Activated T-cell treated with anti-CD3 and anti-CD28 coated beads, Interleukin-2, amount 50 U/mL, for 48 hours (primary cell): Measurements from ENCODE around the gene SAP130.

Source experiments
- DNase-seq, 2 experiments: peaks; one replicate each; pipeline ENCODE4 v3.0.0-alpha.2; 2020

The SAP130 gene

DNA sequence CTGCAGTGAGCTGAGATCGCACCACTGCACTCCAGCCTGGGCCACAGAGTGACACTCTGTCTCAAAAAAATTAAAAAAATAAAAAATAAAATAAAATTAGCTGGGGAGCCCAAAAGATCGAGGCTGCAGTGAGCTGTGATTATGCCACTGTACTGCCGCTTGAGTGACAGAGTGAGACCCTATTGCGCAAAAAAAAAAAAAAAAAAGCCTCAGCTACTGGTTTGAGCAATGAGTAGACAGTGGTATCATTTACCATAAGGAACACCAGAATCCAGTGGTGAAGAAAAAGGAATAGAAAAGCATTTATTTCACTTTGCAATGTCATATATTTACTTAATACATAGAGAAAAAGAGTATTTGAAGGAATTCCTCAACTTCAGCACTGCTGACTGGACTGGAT, 3.0 kb downstream of the SAP130 start:
- DNase-seq: no peak

DNA sequence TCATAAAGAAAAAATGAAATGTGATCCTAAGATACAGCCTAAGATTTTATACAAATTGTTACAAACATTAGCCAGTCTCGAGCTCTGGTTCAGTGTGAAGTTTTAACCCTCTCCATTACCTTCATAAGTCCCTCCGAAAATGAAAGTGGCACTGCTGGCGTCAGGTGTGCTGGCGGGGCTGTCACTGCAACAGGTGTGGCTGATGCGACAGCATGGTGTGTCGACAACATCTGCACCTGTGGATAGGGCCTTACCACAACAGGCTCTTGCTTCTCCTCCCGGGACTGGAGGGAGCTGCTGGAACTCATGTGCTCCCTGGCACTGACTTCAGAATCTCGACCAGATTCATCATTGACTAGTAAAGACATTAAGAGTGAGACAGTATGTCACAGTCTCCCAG, 10.3 kb downstream of the SAP130 start:
- no peak for DNase-seq

DNA sequence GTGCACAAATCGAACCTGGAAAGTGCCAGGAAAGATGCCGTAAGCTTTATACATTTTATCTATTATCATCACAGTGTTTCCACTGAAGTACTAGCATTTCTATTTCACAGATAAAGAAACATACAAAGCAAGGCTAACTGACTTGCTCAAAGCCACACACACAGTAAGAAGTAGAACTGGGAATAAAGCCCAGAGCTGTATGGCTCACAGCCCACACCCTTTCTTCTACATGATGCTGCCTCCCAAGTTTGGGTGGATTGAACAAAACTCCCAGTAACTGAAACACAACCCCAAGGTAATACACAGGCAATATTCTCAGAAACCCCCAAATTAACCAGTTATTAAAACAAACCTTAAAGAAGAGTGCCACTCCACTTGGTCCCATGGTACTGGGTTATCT, 11.2 kb downstream of the SAP130 start:
- no peak for DNase-seq

DNA sequence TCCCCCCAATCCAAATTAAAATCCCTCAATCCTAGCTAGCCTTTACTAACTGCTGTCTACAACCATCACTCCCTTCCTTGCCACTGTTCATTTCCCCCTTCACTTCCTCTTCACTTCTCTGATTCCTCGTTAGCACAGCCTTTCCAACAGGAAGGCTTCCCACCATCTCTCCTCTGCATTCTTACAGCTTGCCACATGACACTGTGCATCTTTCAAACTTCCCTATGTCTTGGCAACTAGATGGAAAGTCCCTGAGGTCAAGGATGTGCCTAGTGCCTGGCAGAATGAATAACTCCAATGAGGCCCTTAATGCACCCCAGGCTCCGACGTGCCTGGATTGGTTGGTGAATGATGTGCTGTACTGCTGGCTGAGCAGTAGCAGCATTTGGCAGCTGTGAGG, 15.2 kb downstream of the SAP130 start:
- no peak for DNase-seq

DNA sequence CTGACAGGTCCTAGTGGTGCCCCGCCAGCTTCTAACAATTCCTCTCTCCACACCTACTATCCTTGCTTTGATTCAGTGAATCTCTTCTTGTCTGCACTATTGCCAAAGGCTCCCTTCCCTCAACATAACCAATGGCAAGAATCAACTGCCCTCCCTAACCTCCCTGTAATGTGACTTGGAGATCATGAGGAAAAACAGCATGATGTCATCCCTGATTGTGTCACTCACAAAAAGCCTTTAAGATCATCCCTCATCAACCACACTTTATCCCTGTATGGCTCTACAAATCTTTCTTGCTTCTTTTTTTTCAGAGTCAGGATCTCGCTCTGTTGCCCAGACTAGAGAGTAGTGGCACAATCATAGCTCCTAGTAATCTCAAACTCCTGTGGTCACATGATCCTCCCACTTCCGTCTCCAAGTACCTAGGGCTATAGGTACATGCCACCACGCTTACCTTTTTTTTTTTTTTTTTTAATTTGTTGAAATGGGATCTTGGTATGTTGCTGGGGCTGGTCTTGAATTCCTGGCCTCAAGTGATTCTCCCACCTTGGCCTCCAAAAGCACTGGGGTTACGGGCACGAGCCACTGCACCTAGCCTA, 19.7 kb downstream of the SAP130 start:
- DNase-seq: no peak

DNA sequence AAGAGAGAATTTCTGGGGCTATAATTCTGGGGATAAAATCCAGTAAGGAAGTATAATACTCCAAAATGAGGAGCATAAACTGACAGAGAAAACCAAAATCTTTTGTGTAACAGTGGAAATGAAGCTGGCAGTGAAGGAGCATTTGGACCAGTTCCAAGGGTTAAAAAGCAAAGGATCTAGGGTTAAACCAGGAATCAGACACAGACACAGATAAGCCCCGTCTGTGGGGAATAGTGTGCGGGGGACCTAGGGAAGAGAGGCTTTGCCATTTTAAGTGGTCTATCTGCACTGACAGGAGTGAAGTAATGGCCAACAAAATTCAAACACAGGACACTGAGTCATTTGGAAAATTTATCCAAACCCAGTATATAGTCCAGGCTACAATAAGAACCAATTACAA, 23.4 kb downstream of the SAP130 start:
- no peak for DNase-seq

DNA sequence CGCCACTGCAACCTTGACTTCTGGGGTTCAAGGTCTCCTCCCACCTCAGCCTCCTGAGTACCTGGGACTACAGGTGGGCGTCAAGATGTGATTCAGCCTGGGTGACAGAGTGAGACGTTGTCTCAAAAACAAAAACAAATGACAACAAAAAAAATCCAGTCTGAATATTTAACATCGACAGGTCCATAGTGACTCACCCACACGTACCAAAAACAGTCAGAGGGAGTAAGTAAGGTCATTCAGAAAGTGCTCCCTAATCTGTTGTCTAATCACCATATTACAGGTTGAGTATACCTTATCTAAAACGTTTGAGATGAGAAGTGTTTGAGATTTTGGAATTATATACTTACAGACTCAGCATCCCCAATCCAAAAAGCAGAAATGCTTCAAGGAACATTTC, 24.4 kb downstream of the SAP130 start:
- DNase-seq: no peak

DNA sequence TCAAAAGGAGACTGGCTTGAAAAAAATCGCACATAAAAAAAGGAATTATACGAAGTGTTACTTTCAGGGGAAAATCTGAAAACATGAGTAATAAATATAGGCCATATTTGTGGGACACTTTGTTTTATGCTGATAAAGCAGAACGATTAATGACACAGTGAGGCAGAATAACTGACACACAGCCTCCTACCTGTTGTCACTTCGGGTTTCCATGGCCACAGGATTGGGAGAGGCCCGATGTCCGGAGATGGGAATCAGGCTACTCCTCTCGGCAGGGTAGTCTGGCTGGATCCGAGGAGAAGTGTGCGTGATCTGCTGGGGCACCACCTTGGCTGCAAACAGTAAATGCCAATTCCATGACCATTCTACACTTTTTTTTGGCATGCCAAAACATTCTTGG, 31.7 kb downstream of the SAP130 start:
- DNase-seq: no peak

DNA sequence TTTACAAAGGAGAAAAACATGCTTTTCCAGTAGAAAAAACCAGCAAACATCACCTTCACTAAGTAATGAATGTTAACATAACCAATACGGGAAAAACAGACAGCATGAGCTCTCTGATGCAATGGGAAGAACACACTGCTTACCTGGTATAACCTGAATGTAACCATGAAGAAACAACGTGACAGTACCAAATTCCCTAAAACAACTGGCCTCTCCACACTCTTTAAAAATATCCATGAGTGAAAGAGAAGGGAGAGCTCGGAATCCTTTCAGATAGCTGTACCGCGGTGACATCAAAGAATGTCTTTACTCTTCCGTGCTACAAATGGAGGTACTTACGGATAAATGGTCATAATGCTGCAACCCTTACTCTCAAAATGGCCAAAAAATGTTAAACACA, 32.1 kb downstream of the SAP130 start:
- DNase-seq: no peak

DNA sequence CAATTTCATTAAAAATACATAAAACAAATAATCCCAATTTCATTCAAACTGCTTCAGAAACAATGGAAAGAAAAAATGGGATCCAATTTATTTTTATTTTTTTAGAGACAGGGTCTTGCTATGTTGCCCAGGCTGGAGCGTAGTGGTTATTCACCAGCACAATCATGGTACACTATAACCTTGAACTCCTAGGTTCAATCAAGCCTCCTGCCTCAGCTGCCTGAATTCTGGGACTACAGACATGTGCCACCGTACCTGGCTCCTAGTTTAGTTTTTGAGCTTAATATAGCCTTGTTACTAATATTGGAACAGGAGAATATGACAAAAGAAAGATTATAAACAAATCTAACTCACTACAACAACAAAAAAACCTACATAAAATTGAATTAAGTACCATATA, 34.2 kb downstream of the SAP130 start:
- DNase-seq: no peak

DNA sequence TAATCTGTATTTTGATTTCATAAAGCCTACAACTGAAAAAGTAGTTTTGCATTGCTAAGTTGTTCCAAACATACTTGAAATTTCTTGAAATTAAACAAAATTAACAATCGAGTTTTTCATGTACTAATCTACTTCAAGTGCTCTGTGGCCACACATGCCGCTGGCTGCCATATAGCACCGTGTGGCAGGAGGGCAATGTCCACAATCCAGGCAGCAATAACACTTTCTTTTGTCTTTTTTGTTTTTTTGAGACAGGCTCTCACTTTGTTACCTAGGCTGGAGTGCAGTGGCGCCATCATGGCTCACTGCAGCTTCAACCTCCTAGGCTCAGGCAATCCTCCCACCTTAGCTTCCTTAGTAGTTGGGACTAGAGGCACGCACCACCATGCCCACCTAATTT, 36.1 kb downstream of the SAP130 start:
- DNase-seq: no peak

DNA sequence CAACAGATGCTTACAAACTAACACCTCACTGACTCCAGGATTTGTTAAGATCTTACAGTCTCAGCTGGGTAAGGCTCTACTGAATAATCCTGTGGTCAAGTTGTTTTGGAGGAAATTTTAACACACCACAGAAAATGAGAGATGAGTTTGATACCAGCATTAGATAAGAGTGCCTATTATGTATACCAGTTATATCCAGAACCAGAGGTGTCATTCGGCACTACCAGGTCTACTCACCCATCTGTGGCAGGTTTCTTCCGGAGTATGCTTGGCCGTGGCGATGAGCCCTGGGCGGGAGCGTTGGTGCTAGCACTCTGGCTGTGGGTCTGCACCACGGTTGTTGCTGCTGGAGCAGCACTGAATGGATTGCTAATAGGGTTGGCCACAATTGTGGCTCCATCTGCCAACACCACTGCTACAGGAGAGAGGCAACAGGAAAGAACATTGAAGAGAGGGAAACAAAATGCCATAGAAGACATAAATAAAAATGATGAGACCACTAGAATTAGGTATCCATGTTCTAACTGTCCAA, 41.2 kb downstream of the SAP130 start:
- no peak for DNase-seq

DNA sequence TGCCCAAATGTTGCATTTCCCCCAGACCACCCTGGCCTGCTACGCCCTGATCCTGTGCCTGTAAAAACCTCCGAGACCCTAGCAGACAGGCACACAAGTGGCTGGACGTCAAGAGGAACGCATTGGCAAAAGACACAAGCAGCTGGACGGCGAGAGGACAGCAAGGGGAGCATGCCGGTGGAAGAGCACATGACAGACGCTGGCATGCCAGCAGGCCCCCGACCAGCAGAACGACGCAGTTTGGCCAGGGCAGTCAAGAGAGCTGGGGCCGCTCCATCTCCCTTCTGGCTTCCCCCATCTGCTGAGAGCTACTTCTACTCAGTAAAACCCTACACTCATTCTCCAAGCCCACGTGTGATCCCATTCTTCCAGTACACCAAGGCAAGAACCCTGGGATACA, 42.1 kb downstream of the SAP130 start:
- DNase-seq: no peak

DNA sequence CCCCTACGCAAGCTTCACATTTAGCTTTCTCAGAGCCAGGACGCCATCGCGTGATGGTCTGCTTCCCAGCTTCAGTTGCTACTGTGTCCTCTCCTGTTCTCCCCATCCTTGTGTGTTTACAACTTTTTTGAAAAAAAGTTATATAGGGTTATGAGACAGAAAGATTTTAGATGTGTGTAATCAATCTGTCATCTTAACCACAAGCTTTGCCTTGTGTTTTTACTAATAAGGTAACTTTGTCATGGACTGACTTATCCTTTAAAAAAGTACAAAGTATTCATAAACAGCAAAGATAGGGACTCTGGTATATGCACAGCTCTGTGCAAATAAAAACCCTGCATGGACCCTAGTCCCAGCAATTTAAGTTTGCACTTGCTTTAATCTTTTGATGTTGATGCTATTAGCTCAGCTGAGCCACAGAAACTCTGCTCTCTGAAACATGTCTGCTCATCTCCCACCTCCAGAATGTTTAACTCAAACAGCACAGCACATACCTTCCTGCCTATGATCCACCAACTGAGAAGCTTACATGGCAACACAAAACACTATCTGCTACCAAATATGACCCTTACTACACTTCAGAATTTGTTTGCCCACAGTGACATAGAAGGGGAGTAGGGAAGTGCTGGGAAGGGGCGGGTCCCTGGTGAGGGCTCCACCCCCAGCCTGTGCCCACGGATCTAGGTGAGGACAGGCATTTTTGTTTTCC, 42.7 kb downstream of the SAP130 start:
- no peak for DNase-seq

DNA sequence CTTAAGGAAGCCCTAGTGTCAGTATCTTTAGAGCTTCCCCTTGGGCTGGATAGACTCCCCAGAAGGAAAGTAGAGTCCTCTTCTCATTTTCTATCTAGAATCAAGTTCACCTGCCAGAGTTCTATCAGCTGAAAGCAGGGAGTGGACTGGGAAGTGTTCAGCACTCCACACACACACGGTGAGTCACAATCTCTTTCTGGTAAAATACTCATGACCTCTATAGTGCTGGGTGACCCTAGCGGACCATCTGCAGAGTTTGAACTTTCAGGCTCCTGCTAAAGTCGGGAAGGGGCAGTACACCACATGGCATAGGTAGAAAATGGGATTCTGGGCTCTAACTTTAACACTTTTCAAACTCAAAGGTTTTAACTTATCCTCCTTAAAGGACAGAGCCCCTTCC, 43.3 kb downstream of the SAP130 start:
- DNase-seq: no peak

DNA sequence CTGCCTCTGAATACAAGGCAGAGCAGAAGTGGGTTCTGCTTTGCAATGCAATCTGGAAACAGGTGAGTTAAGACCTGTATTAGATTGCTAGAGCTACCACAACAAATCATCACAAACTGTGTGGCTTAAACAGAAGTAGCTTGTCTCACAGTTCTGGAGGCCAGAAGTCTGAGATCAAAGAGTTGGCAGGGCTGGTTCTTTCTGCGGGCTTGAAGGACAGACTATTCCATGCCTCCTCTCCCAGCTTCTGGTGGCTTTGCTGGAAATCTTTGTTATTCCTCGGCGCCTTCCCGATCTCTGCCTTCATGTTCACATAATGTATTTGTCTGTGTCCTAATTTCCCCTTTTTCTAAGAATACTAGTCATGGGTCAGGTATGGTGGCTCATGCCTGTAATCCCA, 58.4 kb downstream of the SAP130 start:
- DNase-seq: no peak

DNA sequence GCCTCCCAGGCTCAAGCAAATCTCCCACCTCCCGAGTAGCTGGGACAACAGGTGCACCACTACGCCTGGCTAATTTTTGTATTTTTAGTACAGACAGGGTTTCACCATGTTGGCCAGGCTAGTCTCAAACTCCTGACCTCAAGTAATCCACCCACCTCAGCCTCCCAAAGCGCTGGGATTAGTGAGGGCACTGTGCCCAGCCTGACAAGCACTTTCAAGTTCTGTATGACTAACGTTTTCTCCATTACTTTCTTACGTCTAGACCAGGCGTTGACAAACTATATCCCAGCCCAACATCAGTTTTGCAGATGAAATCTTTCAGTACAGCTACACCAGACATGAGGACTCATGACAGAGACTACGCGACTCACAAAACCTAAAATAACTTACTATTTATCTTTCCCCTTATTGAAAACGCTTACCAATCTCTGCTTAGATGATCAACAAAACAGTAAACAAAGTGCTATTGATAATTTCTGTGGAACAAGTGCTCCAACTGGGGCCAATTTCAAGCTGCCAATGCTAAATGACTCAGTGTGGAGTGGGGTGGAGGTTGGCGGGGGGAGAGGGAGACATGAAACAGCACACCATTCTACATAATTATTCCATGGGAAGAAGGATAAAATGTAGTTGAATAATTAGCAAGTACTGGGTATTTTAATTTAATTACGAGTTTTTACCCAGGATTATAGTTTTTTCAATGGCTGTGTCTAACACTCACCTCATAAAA, 59.1 kb downstream of the SAP130 start:
- no peak for DNase-seq

DNA sequence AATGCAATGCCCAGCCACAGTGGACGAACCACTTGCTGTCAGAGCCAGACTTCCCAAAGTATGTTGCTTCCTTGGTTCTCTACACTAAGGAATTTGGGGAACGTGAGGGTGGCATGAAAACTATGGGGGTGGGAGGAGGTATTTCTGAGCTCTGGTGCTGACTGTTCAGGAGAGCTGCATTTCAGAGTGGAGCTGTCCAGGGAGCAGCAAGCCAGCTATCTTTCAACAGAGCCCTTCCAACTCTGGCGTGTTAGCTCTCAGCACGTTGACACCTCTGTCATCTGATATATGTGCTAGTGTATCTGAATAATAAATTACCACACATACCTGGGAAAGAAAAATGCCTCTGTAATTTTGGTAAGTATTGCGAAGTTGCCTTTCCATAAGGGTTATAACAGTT, 66.1 kb downstream of the SAP130 start:
- DNase-seq: no peak

DNA sequence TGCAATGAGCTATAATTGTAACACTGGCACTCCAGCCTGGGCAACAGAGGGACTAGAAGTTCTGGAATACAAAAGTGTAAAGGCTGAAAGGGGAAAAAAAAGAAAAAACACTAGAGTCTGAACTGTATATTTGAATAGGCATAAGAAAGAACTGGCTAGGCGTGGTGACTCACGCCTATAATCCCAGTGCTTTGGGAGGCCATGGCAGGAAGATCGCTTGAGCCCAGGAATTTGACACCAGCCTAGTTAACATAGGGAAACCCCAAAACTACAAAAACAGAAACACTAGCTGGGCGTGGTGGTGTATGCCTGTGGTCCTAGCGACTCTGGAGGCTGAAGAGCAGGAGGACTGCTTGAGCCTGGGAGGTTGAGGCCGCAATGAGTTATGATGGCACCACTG, 70.6 kb downstream of the SAP130 start:
- DNase-seq: no peak

DNA sequence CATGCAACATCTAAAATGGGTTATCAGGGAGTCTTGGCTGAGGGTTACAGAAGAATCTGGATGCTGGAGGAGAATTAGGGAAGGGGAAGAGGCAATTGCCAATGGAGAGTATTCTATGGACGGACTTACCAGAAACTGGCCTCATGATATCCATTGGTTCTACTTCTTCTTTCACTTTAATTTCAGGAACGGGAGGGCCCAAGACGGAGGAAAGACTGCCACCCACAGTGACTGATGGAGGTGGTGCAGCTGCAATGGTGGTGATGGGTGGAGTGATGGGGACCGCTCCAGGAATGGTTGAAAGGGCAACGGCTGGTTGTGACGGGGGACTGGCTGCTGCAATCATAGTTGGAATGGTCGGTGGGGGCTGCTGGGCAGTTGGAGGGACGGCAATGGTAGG, 73.0 kb downstream of the SAP130 start:
- no peak for DNase-seq

DNA sequence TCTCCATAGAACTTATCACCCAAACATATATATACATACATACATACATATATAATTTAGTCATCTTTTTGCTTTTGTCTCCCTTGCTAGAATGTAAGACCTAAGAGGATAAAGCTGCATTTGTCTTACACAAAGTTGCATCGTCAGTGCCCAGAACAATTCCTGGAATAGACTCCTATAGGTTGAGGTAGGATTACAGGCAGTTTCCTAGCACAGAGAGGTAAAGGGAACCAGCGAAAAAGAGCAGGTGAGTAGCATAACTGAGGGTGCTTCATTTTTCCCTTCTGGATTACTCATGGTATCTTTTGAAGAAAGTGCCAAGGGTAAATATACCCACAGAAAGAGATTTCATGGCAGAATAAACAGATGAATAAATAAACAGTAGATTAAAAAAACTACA, 74.0 kb downstream of the SAP130 start:
- DNase-seq: no peak

DNA sequence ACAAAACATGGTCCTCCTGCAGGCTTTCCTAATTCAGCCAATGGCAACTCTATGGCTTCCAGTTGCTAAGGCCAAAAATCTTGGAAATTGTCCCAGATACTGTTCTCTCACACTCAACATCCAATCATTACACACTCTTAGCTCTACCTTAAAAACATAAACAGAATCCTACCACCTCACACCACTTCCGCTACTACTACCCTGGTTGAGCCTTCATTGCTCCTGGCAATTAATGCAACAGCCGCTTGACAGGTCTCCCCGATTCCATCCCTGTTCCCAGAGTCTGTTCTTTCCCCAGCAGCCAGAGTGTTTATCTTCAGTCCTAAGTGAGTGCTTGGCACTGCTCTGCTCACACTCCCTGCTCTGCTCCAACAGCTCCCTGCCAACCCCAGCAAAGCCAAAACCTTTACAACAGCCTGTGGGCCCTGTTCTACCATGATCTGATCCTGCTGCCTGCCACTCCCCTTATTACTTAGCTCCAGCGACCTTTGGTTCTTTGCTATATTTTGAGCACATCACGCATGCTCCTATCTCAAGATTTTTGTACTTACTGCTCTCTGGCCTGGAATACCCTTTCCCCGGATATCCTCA, 74.6 kb downstream of the SAP130 start:
- DNase-seq: no peak

DNA sequence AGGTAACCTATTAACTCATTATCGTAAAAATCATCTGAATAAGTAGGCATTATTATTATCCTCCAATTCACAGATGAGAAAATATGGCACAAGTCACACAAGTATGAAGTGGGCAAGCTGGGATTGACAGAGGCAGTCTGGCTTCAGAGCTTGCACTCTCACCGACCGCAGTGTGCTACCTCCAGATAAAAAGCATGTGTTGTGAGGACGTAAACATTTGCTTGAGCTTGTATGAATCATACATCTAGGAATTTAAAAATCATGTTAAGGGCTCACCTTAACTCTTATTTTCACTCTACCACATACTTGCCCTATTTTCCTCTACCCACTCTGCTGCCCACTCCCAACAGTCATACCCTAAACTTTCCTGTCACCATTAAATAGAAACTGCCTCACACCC, 76.8 kb downstream of the SAP130 start:
- no peak for DNase-seq

DNA sequence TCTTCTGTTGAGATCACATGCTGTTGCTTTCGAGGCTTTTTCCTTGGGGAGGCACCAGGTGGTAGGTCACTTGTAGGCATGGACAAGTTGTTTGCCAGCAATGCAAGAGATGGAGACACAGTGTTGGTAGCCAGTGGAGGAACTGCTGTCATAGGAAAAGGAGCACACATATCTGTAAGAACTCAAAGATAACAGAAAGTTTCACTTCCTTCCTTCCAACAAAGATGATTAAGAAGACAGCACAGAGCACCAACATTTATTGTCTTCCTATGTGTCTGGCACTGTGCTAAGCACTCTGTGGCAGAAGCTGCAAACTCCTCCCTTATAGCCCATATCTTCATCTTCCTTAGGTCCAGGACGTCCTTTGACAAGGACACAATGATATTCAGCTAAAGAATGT, 77.6 kb downstream of the SAP130 start:
- DNase-seq: no peak
